ENCODE data around the gene CHST2. TPM values are rescaled to one million over a fixed set of nuclear protein-coding genes. Genes with fewer than 3 reads are reported as not detected.

The CHST2 gene
- total and polyA plus RNA-seq, 9 donors: 1.2 to 8.0 (median 5.6) TPM

DNA sequence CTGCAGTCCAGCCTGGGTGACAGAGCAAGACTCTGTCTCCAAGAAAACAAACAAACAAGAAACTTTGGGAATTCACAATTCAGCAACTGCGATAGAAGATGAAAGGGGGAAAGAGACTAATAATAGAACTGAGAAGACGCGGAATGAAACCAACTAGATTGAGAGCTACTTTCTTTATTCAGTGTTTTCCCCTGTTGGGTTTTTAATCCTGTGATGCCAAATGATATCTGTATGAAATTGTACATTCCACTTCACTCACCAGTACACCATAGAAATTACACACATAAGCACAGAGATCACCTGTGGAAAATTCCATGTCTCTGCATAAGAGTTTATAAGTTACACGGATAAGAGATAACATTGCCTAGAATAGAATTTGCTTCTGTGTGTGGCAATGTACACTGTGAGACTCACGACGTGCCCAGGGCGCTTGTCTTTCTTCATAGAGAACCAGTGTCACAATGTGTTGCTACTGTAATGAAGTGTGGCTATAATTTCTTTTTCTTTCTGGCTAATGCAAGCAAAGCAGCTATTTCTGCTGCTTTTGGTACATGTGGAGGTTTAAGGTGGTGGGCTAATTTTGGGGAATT lies 17.7 kb upstream of the CHST2 start:
- 85 to 91% (median 86%) methylated on average over 7 of the region's 7 CpGs for WGBS, 3 donors

GRCh38 chr3:143103652-143104051 lies 15.9 kb upstream of the CHST2 start:
- intact Hi-C loops (cut with DNase I): no loop called here
- no peak for TF ChIP-seq POLR2A (IDR thresholded peaks at IDR 0.05)
- no peak for TF ChIP-seq EP300 (IDR thresholded peaks at IDR 0.05)
- no peak for TF ChIP-seq CTCF (IDR thresholded peaks at IDR 0.05)
- Histone ChIP-seq H3K27ac (no peak overlapping the region), H3K36me3 (no peaks in the 10 kb centered on the region), H3K27me3 (no peaks in the 10 kb centered on the region), H3K4me3 (no peak overlapping the region), H3K9me3 (peaks cover 0 to 8% of the 10 kb centered on the region in 2 donors), H3K4me1 (ENCODE audit: insufficient read depth) (no peaks in the 10 kb centered on the region)
- DNase-seq: no peak
- WGBS, 3 donors: 82 to 86% (median 85%) methylated on average over 2 of the region's 2 CpGs

More for the DNA sequence above, 17.7 kb upstream of the CHST2 start:
- Histone ChIP-seq H3K36me3 (no peaks in the 10 kb centered on the region), H3K9me3 (peaks cover 0 to 8% of the 10 kb centered on the region in 2 donors), H3K27ac (no peak overlapping the region), H3K4me3 (no peak overlapping the region), H3K27me3 (no peaks in the 10 kb centered on the region), H3K4me1 (ENCODE audit: insufficient read depth) (no peaks in the 10 kb centered on the region)
- TF ChIP-seq POLR2A (IDR thresholded peaks at IDR 0.05) (no peak), EP300 (IDR thresholded peaks at IDR 0.05) (no peak), CTCF (IDR thresholded peaks at IDR 0.05) (no peak)
- DNase-seq: no peak
- intact Hi-C loops (cut with DNase I): no loop called here

- TF ChIP-seq EP300 (IDR thresholded peaks at IDR 0.05) (no peak), CTCF (IDR thresholded peaks at IDR 0.05) (no peak), POLR2A (IDR thresholded peaks at IDR 0.05) (no peak)
- Histone ChIP-seq H3K27me3 (no peaks in the 10 kb centered on the region), H3K4me1 (ENCODE audit: insufficient read depth) (no peaks in the 10 kb centered on the region), H3K9me3 (peaks cover 0 to 8% of the 10 kb centered on the region in 2 donors), H3K4me3 (no peak overlapping the region), H3K36me3 (no peaks in the 10 kb centered on the region), H3K27ac (no peak overlapping the region)
- WGBS, 3 donors: 82 to 94% (median 84%) methylated on average over 5 of the region's 5 CpGs
- DNase-seq: no peak
- intact Hi-C loops (cut with DNase I): no loop called here
Observed at GRCh38 chr3:143105170-143105569, 14.4 kb upstream of the CHST2 start.

DNA sequence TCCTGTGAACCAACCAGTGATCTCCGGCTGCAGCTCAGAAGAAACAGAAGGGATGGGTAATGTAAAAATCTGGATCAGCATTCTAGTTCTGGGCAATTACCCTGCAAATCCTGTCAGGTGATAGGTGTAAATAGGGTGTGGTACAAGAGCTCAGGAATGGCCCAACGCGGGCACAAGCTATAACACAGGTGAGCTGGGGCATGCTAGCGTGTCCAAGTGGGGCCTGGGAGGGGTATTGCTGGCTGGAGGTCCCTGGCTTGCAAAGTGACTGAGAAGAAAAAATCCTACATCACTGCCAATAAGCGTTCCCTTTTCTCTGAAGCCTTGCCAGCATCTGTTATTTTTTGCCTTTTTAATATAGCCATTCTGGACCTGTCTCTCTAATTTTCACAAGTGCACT lies 9.7 kb upstream of the CHST2 start:
- Histone ChIP-seq H3K27ac (no peak overlapping the region), H3K4me3 (no peak overlapping the region), H3K9me3 (peaks cover 0 to 5% of the 10 kb centered on the region in 2 donors), H3K4me1 (ENCODE audit: insufficient read depth) (no peaks in the 10 kb centered on the region), H3K27me3 (no peaks in the 10 kb centered on the region), H3K36me3 (no peaks in the 10 kb centered on the region)
- intact Hi-C loops (cut with DNase I): no loop called here
- TF ChIP-seq EP300 (IDR thresholded peaks at IDR 0.05) (no peak), CTCF (IDR thresholded peaks at IDR 0.05) (no peak), POLR2A (IDR thresholded peaks at IDR 0.05) (no peak)
- no peak for DNase-seq
- 69 to 77% (median 75%) methylated on average over 5 of the region's 5 CpGs for WGBS, 3 donors

Data from ovary (tissue), 9 donors.